IPS-11a (cell line): Measurements from ENCODE around the gene PROSER3.

Experiments used
- H3K4me3 ChIP-seq: one replicate; pipeline ENCODE4 v1.5.1; 2013; ENCODE audit warnings: low read depth, low read length, control low read depth

PROSER3 gene

GRCh38 chr19:35757749-35758608, at the start of gene PROSER3:
PROSER3 (plus strand) TSS chr19:35758176; CDS start chr19:35758216, 40 bp downstream.
- H3K4me3 ChIP-seq = peak within 1 kb of the TSS; percentile 99

GRCh38 chr19:35708391-35708790, 49.6 kb upstream of the PROSER3 start:
- H3K4me3 ChIP-seq = no peak overlapping the region

GRCh38 chr19:35710784-35711723, 46.9 kb upstream of the PROSER3 start:
- no peak overlapping the region for H3K4me3 ChIP-seq

DNA sequence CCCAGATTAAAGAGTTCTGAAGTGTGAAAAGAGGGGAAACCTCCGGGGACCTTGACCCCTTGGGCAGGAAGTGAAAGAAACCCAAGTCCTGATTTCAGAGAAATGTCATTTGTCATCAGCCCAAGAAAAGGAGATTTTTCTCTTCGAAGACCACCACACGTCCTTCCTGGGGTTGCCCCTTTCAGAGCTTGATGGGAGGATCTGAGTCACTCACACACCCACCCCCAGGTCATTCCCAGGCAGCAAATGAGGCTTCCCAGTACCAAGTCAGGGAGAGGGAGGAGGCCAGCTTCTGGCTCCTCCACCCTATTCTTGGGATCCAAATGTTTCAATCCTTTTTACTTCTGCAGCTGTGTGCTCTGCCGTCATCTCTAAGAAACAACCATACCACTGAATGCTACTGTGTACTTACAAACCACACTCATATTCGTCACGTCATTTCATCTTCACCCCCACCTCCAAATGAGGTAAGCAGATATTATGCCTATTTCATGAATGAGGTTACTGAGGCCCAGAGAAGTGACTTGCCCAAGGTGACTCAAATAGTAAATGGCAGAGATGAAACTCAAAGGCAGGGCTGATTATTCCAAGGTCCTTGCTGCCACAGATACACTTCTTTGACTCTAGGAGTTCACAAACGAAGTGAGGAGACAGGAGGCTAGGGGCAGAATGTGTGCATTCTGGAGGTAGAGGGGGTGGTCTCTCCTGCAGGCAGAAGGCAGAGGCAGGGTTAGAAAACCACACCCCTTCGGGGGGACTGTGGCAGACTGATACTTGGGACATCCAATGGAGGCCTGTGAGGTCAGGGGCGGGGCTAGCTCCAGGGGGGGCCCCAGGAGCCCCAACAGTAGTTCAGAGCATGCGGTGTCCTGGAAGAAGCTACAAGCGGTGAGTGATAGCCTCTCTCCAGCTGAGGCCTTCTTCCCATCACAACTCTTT, 45.1 kb upstream of the PROSER3 start:
- no peak overlapping the region for H3K4me3 ChIP-seq

GRCh38 chr19:35713506-35713850, 44.5 kb upstream of the PROSER3 start:
- no peak overlapping the region for H3K4me3 ChIP-seq

GRCh38 chr19:35713904-35714495, 44.0 kb upstream of the PROSER3 start:
- no peak overlapping the region for H3K4me3 ChIP-seq

DNA sequence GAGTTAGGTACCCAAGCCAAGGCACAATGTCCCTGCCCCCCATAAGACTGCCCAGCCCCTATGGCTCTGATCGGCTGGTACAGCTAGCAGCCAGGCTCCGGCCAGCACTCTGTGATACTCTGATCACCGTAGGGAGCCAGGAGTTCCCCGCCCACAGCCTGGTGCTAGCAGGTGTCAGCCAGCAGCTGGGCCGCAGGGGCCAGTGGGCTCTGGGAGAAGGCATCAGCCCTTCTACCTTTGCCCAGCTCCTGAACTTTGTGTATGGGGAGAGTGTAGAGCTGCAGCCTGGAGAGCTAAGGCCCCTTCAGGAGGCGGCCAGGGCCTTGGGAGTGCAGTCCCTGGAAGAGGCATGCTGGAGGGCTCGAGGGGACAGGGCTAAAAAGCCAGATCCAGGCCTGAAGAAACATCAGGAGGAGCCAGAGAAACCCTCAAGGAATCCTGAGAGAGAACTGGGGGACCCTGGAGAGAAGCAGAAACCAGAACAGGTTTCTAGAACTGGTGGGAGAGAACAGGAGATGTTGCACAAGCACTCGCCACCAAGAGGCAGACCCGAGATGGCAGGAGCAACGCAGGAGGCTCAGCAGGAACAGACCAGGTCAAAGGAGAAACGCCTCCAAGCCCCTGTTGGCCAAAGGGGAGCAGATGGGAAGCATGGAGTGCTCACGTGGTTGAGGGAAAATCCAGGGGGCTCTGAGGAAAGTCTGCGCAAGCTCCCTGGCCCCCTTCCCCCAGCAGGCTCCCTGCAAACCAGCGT, 43.2 kb upstream of the PROSER3 start:
- no peak overlapping the region for H3K4me3 ChIP-seq

DNA sequence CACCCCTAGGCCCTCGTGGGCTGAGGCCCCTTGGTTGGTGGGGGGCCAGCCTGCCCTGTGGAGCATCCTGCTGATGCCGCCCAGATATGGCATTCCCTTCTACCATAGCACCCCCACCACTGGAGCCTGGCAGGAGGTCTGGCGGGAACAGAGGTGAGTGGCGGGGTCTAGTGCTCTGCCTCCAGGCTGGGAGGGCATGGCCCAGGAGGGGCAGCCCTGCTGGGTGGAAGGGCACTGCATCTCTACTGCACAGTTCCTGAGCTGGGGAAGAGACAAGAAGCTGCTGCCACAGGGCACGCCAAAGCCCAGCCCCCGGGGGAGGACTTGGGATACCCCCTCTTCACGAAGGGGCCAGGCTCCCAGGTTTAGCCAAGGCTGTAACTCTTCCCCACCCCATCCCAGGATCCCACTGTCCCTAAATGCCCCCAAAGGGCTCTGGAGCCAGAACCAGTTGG, 42.6 kb upstream of the PROSER3 start:
- no peak overlapping the region for H3K4me3 ChIP-seq

DNA sequence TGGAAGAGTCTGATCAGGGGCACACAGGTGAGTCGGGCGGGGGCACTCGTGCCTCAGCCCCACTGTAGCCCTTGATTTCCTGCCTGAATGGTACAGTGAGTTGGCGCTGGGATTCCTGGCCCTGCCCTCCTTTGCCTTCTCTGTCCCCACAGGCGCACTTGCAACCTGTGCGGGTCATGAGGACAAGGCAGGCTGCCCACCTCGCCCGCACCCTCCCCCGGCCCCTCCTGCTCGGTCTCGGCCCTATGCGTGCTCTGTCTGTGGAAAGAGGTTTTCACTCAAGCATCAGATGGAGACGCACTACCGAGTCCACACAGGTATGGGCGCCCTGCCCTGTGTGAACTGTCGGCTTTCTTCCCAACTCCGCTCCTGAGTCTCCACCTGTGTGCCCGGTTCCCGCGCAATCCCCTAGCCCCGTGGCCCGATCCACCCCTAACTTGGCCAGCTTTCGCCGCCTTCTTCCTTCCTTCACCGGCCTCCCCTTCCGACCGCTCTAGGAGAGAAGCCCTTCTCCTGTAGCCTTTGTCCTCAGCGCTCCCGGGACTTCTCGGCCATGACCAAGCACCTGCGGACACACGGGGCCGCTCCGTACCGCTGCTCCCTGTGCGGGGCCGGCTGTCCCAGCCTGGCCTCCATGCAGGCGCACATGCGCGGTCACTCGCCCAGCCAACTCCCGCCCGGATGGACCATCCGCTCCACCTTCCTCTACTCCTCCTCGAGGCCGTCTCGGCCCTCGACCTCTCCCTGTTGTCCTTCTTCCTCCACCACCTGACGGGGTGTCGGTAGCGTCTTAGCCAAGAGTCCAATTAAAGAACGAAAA, 41.8 kb upstream of the PROSER3 start:
- H3K4me3 ChIP-seq = peak overlapping the region; percentile 62

GRCh38 chr19:35716801-35717664, 40.9 kb upstream of the PROSER3 start:
- H3K4me3 ChIP-seq = peak overlapping the region; percentile 62

DNA sequence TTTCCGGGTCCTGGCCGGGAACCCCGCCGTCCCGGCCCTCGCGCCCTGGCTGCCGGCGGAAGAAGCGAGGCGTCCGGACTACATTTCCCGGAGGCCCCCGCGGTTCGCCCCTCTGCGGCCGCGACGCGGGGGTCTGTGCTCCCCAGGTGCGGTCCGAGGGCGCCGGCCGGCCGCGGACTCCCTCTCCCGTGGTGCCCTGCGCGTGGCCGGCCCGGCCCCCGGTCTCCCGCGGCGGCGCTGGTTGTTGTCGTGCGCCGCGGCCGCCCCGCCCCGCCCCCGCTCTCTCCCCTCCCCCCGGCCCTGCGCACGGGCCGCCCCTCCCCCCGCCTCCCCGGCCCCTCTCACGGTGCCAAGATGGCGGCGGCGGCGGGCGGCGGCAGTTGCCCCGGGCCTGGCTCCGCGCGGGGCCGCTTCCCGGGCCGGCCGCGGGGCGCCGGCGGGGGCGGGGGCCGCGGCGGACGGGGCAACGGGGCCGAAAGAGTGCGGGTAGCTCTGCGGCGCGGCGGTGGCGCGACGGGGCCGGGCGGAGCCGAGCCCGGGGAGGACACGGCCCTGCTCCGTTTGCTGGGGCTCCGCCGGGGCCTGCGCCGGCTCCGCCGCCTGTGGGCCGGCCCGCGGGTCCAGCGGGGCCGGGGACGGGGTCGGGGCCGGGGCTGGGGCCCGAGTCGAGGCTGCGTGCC, 40.2 kb upstream of the PROSER3 start, which contains the start of gene KMT2B:
Gene KMT2B, plus strand, starts transcription at position 339 of the 680 bp plus-strand sequence. Its CDS starts 16 bp downstream, at position 355.
- peak within 1 kb of the TSS; percentile 82 for H3K4me3 ChIP-seq

- H3K4me3 ChIP-seq = peak overlapping the region; percentile 82
Observed at GRCh38 chr19:35718345-35719041, 39.5 kb upstream of the PROSER3 start.

DNA sequence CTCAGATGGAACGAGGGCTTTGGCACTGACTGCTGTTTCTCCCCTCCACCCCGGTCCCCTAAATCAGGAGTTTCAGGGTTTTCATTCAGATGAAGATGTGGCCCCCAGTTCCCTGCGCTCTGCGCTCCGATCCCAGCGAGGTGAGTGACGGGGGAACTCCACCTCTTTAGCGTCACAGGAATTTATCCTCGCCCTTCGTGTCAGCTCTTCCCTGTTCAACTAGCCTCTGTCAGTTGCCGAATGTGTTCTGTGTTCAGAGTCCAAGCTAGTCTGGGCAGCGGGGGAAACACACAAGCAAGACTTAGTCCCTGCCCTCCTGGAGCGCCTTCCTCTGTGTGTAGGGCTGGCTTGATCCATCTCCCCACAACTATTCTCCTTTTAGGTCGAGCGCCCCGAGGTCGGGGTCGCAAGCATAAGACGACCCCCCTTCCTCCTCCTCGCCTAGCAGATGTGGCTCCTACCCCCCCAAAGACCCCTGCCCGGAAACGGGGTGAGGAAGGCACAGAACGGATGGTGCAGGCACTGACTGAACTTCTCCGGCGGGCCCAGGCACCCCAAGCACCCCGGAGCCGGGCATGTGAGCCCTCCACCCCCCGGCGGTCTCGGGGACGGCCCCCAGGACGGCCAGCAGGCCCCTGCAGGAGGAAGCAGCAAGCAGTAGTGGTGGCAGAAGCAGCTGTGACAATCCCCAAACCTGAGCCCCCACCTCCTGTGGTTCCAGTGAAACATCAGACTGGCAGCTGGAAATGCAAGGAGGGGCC, 38.4 kb upstream of the PROSER3 start:
- H3K4me3 ChIP-seq = no peak overlapping the region

GRCh38 chr19:35720163-35720524, 37.8 kb upstream of the PROSER3 start:
- H3K4me3 ChIP-seq = no peak overlapping the region

DNA sequence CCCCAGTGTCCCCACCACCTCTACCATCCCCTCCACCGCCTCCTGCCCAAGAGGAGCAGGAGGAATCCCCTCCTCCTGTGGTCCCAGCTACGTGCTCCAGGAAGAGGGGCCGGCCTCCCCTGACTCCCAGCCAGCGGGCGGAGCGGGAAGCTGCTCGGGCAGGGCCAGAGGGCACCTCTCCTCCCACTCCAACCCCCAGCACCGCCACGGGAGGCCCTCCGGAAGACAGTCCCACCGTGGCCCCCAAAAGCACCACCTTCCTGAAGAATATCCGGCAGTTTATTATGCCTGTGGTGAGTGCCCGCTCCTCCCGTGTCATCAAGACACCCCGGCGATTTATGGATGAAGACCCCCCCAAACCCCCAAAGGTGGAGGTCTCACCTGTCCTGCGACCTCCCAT, 37.3 kb upstream of the PROSER3 start:
- H3K4me3 ChIP-seq = no peak overlapping the region

DNA sequence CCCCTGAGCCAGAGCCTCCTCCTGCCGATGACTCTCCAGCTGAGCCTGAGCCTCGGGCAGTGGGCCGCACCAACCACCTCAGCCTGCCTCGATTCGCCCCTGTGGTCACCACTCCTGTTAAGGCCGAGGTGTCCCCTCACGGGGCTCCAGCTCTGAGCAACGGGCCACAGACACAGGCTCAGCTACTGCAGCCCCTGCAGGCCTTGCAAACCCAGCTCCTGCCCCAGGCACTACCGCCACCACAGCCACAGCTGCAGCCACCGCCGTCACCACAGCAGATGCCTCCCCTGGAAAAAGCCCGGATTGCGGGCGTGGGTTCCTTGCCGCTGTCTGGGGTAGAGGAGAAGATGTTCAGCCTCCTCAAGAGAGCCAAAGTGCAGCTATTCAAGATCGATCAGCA, 36.6 kb upstream of the PROSER3 start:
- H3K4me3 ChIP-seq = no peak overlapping the region
